Activated CD4-positive, alpha-beta T cell treated with anti-CD3 and anti-CD28 coated beads for 48 hours (primary cell): ENCODE results near the gene RALA.

ENCODE experiments used
- DNase-seq: peaks from one replicate; pipeline ENCODE4 v3.0.0-alpha.2; 2020

Gene RALA

GRCh38 chr7:39614299-39614698 is 9.1 kb upstream of the RALA start:
- no peak for DNase-seq

DNA sequence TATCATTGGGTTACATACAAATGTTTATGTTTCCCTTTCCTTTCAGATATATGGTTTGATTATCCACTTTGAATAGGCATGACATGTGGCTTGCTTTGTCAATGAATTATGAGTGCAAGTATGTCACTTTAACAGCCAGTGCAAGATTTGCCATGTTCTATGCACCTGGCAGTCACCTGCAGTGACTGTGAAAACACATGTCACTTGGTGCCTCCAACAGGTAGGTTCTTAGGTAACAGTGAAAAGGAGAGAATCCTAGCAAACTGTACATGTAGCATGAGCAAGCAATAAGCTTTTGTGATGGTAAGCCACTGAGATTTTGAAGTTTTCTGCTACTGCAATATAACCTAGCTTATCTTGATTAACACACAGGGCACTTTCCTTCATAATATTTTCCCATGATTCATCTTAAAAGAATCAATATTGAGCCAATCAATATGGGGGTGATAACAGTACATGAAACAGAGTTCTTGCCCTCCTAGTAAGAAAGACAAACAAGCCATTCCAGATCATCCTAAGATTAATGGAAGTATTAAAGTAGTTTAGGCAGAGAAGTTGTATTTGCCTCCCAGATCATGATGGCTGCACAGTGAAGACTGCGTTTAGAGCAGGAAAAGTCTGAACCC is 7.9 kb upstream of the RALA start:
- no peak for DNase-seq

DNA sequence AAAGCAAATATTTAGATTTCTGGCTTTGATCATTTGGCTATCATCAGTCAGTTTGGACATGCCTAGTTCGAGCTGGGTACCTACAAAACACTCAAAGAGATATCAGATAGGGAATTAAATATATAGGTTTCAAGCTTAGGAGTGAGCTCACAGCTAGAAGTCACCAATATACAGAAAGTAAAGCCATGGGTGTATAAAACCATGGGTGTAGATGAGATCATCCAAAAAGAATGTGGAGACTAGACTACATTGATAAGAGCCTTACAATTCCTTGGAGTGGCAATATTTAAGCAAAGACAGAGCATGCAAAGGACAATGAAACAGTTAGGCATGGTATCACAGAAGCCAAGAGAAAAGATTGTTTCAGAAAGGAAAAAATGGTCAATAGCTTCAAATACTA is 7.2 kb upstream of the RALA start:
- DNase-seq, result no peak

DNA sequence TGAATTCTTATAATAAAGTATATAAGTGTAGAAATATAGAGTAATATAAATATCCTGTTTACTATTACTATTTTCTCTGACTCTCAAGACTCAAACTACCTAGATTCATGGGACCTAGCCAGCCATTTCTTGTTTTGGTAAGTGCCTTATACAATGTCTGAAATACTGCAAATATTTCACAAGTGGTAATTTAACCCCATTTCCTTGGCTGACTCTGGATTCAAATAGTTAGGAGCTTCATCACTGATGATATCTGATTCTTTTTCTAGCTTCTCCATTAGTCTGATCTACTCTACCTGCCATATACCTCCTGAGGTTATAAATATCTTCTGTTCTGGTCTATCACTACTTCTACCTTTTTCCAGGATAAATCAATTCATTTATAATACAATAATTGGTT is 6.4 kb upstream of the RALA start:
- DNase-seq, result no peak

DNA sequence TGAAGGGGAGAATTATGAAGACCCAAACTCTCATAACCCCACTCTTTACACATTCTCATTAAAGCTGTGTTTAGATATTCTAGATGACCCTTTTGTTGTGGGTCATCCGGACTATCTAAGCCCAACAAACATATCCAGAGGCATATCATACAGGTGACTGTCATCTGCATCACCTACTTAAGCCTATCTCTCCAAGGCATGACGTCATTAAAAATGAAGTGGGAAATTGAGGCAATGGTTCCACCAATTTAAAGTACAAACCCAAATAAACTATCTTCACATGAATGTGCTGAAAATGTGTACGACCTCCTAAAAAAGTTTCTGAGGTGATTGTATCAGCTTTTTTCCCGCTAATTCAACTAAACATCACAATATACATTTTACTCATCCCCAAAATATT is 4.5 kb upstream of the RALA start:
- DNase-seq, result no peak

GRCh38 chr7:39620486-39620885 is 2.9 kb upstream of the RALA start:
- no peak for DNase-seq

GRCh38 chr7:39621261-39621660 is 2.1 kb upstream of the RALA start:
- DNase-seq, result no peak

GRCh38 chr7:39621784-39622411 is 1.5 kb upstream of the RALA start:
- no peak for DNase-seq

GRCh38 chr7:39622609-39623008 is 763 bp upstream of the RALA start:
- DNase-seq, result no peak

GRCh38 chr7:39623732-39624441 is 515 bp downstream of the RALA start:
- no peak for DNase-seq

DNA sequence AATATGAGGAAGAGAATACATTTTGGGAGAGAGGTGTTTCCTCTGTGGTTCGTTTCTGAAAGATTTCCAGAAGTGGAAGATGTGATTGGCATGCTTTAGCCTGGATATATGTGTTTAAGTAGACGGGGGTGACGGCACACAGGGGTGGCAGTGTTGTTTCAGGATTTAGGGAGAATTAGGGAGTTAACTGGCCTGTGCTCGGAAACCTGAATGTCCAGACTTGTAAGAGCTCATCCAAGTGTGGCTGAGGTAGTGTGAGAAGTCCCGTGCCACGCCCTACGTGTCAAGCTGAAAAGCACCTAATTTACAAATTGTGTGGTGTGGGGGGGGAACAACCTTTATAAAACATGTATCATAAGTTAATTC is 1.1 kb downstream of the RALA start:
- DNase-seq, result peak; percentile 15

DNA sequence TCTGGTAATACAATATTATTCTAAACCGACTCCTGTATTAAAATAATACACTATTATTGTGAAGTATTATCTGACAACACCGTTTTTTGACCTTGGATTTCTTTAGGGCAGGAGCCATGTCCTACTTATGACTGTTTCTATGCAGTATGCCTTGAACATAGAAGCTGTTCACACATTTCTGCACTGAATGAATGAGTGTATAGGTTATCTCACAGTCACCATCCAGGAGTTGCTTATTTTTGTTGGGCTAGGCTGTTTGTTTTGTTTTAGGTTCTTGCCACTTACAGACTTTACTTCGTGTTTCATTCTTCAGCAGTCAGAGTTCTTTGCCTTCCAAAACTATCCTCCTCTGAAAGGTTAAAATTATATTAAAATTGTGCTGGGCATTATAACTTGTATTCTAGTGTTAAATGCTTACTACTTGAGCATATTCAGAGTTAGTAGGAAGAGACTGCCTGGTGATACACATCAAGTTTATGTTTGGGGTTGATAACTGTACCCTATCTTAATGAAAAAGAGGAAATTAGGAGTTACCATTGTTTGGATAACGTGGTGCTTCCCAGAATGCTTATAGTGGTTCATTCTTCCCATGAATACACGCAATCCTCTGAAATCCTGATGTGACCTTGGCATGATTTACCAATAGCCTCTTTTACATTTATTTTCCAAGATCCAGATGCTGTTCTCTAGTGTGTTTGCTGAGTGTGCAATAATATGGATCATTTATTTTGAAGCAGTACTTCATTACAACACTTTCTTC is 1.7 kb downstream of the RALA start:
- no peak for DNase-seq

DNA sequence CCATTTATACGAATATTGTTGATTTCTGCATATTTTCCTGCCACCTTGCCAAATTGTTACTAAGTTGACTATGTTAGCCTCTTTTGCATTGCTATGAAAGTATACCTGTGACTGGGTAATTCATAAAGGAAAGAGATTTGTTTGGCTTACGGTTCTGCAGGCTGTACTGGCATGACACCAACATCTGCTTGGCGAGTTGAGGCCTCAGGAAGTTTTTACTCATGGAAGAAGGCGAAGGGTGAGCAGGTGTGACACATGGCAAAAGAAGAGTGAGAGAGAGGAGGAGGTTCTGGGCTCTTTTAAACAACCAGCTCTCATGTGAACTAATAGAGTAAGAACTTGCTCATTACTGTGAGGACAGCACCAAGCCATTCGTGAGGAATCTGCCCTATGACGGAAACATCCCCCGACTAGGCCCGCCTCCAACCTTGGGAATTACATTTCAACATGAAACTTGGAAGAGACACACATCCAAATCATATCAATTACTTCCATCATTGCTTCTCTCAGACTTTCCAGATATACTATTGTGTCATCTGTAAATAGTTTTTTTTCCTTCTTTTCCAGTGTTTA is 8.4 kb downstream of the RALA start:
- DNase-seq, result no peak

DNA sequence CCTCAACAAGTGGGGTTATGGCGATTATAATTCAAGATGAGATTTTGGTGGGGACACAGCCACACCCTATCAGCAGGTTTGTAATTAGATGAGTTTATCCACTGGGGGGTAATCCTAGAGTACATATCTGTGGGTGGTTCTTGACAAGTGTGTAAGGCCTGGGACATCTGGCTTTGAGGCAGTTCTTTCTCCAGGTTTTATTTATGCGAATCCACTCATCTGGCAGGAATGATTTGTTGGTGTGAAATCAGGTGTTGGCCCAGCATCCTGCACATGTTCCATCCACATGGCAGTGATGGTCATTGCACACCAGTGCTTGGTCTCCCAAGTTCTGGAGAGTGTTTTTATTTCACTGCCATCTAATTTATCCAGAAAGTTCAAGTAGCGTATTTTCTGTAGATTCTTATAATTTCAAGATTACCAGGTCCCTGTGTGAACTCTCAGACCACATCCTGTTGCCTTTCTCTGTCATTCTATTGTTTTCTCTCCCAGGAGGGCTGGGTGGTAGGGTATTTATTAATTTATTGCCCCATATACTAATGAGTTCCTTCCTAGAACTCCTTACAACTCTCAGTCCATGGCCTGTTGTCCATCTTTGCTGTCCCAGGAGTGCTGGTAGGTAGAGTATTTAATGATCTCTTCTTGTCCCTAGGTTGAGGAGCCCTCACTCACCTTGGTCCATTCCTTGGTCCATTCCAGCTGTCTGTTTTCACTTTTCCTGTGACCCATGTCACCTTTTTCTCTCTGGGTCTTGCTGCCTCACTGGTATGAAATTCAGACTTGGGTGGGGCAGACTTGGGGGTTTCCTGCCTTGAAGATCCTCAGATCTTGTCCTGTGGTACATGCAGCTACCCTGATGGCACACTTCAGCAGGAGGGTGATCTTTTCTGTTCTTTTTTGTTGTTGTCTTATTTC is 10.4 kb downstream of the RALA start:
- no peak for DNase-seq

DNA sequence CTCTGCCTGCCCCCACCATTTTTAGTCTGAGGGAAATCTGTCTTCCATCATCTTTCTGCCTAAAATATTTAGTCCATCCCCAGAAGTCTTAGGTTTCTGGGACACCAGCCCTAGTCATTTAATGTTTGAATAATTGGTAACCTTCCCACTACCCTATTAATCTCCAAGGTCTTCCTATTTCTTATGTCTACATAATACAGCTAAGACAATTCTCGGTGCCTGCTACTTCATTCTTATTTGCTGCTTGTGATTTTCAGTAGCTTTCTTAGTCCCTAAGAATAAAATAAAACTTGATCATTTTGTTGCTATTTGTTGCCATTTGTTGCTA is 11.1 kb downstream of the RALA start:
- DNase-seq, result no peak

GRCh38 chr7:39637400-39637799 is 14.0 kb downstream of the RALA start:
- DNase-seq, result no peak

GRCh38 chr7:39637963-39638485 is 14.7 kb downstream of the RALA start:
- DNase-seq, result no peak

GRCh38 chr7:39642896-39643295 is 19.5 kb downstream of the RALA start:
- DNase-seq, result no peak

DNA sequence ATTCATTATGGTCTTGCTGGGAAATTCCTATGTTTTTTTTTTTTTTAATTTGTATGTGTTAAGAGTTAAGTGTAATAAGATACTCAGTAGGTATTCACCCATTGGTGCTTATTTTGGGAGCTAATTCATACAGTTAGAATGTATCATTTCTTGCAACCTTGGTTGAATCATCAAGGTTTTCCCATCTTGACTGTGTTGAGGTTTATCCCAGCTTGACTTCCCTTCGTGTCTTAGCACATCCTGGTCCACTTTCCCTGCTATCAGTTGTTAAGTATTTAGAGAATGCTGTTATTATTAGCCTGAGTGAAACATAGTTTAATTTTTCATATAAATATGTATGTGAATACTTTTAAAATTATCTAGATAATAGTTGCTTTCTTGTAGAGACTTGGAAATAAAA is 20.8 kb downstream of the RALA start:
- no peak for DNase-seq

GRCh38 chr7:39645482-39646407 is 22.4 kb downstream of the RALA start:
- DNase-seq, result no peak

- DNase-seq, result no peak
Observed at GRCh38 chr7:39647816-39648215, 24.4 kb downstream of the RALA start.
